ENCODE data around the gene PBXIP1.

GRCh38 chr1:154992721-154993571 is 37.0 kb upstream of the PBXIP1 start:
- no peak for TF ChIP-seq CTCF (IDR thresholded peaks at IDR 0.05)
- TF ChIP-seq POLR2A (IDR thresholded peaks at IDR 0.05): no peak
